HG03354 (cell line): Measurements from ENCODE around the gene MC1R.

Experiments
- ATAC-seq: cut with Tn5 transposase; IDR thresholded peaks from one replicate; pipeline ENCODE4 v1.9.1; 2021; ENCODE audit warnings: mild to moderate bottlenecking; ENCODE audit not compliant: unreplicated experiment, poor library complexity, severe bottlenecking

The MC1R gene

GRCh38 chr16:89895482-89896250, 23.0 kb upstream of the MC1R start:
- no peak for ATAC-seq

- ATAC-seq: no peak
Measured at GRCh38 chr16:89897204-89897603, 21.5 kb upstream of the MC1R start.

GRCh38 chr16:89898201-89898967, 20.3 kb upstream of the MC1R start:
- ATAC-seq: no peak

GRCh38 chr16:89899879-89900481, 18.7 kb upstream of the MC1R start:
- ATAC-seq: no peak

GRCh38 chr16:89900885-89901284, 17.8 kb upstream of the MC1R start:
- ATAC-seq: no peak

- no peak for ATAC-seq
Measured at GRCh38 chr16:89902980-89903379, 15.7 kb upstream of the MC1R start.

GRCh38 chr16:89903908-89904515, 14.7 kb upstream of the MC1R start:
- no peak for ATAC-seq

GRCh38 chr16:89904606-89905510, 13.8 kb upstream of the MC1R start:
- no peak for ATAC-seq

- no peak for ATAC-seq
Measured at GRCh38 chr16:89905511-89906139, 13.0 kb upstream of the MC1R start.

- no peak for ATAC-seq
Measured at GRCh38 chr16:89906140-89907025, 12.3 kb upstream of the MC1R start.

- no peak for ATAC-seq
Measured at GRCh38 chr16:89907055-89907814, 11.4 kb upstream of the MC1R start.

- ATAC-seq: no peak
Measured at GRCh38 chr16:89908236-89908635, 10.4 kb upstream of the MC1R start.

- no peak for ATAC-seq
Measured at GRCh38 chr16:89909777-89910716, 8.6 kb upstream of the MC1R start.

- no peak for ATAC-seq
Measured at GRCh38 chr16:89910717-89911354, 7.8 kb upstream of the MC1R start.

- ATAC-seq: no peak
Measured at GRCh38 chr16:89911375-89911774, 7.3 kb upstream of the MC1R start.

- no peak for ATAC-seq
Measured at GRCh38 chr16:89912143-89912542, 6.5 kb upstream of the MC1R start.
